AG04450 (cell line): ENCODE results near the gene MET. TPM values are rescaled to one million over a fixed set of nuclear protein-coding genes. Genes with fewer than 3 reads are reported as not detected.

Experiments used
- CTCF ChIA-PET: fragments of 300-600, 350-600 bp; formaldehyde crosslinking; extraction: SDS; loops from one replicate; lab custom pipeline; 2022; ENCODE audit warnings: antibody characterized with exemption, inconsistent platforms; lab: Charles Lee
- POLR2A ChIA-PET: fragments of 350-600 bp; formaldehyde crosslinking; extraction: SDS; loops from one replicate; lab custom pipeline; 2021; ENCODE audit warnings: antibody characterized with exemption, inconsistent platforms; lab: Yijun Ruan, JAX
- DNase-seq: peaks from one replicate; pipeline ENCODE4 v3.0.0-alpha.2; 2011; ENCODE audit warnings: low read depth, low spot score
- H3K27ac ChIP-seq: one replicate; pipeline ENCODE4 v1.5.1; 2012; ENCODE audit warnings: low read depth, low read length, control low read depth
- H3K27me3 ChIP-seq: one replicate; pipeline ENCODE4 v1.6.0; 2012; ENCODE audit warnings: low read length; ENCODE audit not compliant: control insufficient read depth, insufficient read depth
- H3K4me3 ChIP-seq: 2 replicates; pipeline ENCODE4 v1.5.1; 2011; ENCODE audit warnings: mild to moderate bottlenecking, low read depth, low read length, control low read depth
- H3K9me3 ChIP-seq: 2 replicates; pipeline ENCODE4 v1.5.1; 2012; ENCODE audit warnings: low read length; ENCODE audit not compliant: control insufficient read depth, insufficient read depth
- polyA plus RNA-seq: library from polyadenylated mRNA; depleted of rRNA; stranded (reverse); fragments of >200 nt; gene quantifications from 2 replicates; pipeline ENCODE4 v1.2.3, GENCODE V29; 2011
- TF ChIP-seq, protein P1 (sequence below): IDR thresholded peaks from 2 replicates; pipeline ENCODE4 v1.5.1; 2011; ENCODE audit warnings: low read depth, low read length, control low read depth, inconsistent platforms

Gene MET
- polyA plus RNA-seq, 1 experiment: 20.8 TPM

DNA sequence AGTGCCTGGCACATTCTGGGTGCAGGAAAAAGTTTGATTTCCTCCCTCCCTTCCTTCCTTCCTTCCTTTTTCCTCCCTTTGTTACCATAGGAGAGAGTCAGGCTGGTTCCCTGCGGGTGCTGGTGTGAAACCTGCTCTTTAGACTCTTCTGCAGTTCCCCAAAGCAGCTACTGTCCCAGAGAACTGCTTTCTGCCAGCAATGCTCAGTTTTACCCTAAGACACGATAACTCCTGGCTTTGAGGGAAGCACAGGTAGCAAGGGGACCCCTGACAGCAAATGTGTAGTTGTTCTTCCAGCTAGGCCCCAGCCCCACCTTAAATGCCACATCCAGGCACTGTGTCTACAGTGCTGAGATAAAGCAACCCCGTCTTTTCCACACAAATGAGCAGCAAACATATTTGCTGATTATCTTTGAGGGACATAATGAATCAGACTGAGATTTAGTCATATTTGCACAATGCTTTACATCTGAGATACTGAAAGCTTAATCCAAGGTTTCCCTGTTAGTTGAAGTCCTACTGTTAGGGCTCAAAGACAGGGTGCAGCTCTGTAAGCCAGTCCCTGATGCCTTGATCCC lies 55.5 kb downstream of the MET start:
- no peak overlapping the region for H3K27ac ChIP-seq
- H3K4me3 ChIP-seq: no peak overlapping the region
- DNase-seq: no peak
- TF ChIP-seq, protein P1, sequence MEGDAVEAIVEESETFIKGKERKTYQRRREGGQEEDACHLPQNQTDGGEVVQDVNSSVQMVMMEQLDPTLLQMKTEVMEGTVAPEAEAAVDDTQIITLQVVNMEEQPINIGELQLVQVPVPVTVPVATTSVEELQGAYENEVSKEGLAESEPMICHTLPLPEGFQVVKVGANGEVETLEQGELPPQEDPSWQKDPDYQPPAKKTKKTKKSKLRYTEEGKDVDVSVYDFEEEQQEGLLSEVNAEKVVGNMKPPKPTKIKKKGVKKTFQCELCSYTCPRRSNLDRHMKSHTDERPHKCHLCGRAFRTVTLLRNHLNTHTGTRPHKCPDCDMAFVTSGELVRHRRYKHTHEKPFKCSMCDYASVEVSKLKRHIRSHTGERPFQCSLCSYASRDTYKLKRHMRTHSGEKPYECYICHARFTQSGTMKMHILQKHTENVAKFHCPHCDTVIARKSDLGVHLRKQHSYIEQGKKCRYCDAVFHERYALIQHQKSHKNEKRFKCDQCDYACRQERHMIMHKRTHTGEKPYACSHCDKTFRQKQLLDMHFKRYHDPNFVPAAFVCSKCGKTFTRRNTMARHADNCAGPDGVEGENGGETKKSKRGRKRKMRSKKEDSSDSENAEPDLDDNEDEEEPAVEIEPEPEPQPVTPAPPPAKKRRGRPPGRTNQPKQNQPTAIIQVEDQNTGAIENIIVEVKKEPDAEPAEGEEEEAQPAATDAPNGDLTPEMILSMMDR: no peak
- POLR2A ChIA-PET: no interaction called here
- CTCF ChIA-PET: interaction anchor here (1.1 to 1.2 kb wide), 3 partner anchors 10 to 486 kb away, joined by 3 to 4 read pairs (median 4); no protein-coding TSS in a partner anchor
- no peaks in the 10 kb centered on the region for H3K27me3 ChIP-seq
- H3K9me3 ChIP-seq: no peaks in the 10 kb centered on the region

DNA sequence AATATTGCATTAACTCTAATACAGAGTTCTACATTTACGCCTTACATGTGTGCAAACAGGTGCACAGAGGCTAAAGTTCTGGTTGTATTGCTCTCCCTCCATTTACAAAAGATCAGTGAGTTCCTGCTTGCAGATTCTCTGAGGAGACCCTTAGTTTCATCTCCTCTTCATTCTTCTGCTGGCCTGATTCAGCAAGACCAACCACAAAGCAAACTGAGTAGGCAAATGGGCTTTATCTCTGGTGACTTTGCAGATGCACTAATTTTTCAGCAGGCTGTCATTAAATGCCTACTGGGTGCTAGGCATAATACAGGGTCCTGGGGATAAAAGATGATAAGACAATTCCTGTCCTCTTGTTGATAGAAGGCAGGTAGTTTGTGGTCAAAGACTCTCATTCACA lies 56.4 kb downstream of the MET start:
- TF ChIP-seq, protein P1: no peak
- H3K9me3 ChIP-seq: no peaks in the 10 kb centered on the region
- no peak overlapping the region for H3K4me3 ChIP-seq
- POLR2A ChIA-PET: no interaction called here
- H3K27ac ChIP-seq: no peak overlapping the region
- no peak for DNase-seq
- H3K27me3 ChIP-seq: no peaks in the 10 kb centered on the region
- CTCF ChIA-PET: interaction anchor here (1.2 kb wide), 1 partner anchor 11 kb away, joined by 4 read pairs; no protein-coding TSS in a partner anchor

GRCh38 chr7:116730097-116731022 lies 58.4 kb downstream of the MET start:
- ChIA-PET CTCF (interaction anchor here (1.2 kb wide), 1 partner anchor 139 kb away, joined by 3 read pairs; no protein-coding TSS in a partner anchor), POLR2A (no interaction called here)
- H3K4me3 ChIP-seq: no peak overlapping the region
- H3K27ac ChIP-seq: no peak overlapping the region
- no peaks in the 10 kb centered on the region for H3K9me3 ChIP-seq
- TF ChIP-seq, protein P1: no peak
- no peak for DNase-seq
- no peaks in the 10 kb centered on the region for H3K27me3 ChIP-seq

GRCh38 chr7:116731023-116731395 lies 59.0 kb downstream of the MET start:
- H3K27me3 ChIP-seq: no peaks in the 10 kb centered on the region
- no peak overlapping the region for H3K27ac ChIP-seq
- ChIA-PET POLR2A (no interaction called here), CTCF (interaction anchor here (1.2 kb wide), 1 partner anchor 140 kb away, joined by 3 read pairs; no protein-coding TSS in a partner anchor)
- no peaks in the 10 kb centered on the region for H3K9me3 ChIP-seq
- TF ChIP-seq, protein P1: no peak
- DNase-seq: no peak
- no peak overlapping the region for H3K4me3 ChIP-seq
